Measurements from ENCODE around the gene PTGES.
"Not testable (repeated sequence)": the region's sequence is repeated elsewhere in the genome, so short reads cannot be mapped to it uniquely, and the experiment has no call there.

PTGES gene, protein sequence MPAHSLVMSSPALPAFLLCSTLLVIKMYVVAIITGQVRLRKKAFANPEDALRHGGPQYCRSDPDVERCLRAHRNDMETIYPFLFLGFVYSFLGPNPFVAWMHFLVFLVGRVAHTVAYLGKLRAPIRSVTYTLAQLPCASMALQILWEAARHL

DNA sequence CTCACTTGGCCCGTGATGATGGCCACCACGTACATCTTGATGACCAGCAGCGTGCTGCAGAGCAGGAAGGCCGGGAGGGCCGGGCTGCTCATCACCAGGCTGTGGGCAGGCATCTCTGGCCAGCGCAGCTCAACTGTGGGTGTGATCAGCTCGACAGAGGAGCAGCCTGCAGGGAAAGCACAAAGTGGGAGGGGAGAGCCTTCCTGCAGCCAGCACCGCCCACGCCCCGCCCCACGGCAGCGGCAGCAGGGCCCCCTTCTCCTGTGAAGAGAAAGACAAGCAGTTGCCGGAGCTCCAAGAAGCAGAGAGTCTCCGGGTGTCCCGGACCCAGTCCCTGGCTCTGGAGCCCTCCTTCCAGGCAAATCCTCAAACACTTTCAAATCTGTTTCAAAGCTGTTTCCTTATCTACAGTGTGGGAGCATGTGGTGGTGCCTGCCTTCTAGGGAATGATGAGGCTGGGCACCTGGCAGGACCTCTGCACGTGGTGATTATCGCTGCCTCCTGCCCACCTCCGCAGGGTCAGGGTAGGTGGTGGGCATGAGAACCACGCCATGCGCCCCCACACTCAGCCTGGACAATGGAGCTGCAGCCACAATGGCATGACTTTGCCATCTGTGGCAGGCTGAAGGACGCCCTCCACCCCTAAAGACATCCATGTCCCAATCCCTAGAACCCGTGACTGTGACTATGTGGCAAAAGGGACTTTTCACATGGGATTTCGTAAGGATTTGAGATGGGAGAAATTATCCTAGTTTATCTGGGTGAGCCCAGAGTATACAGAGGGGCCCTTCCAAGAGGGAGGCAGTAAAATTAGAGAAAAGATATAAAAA is at the start of gene PTGES:
PTGES (minus strand) TSS at position 143 of the 830 bp plus-strand sequence; CDS start at position 113, 30 bp downstream.
- DNase-seq, result no peak

DNA sequence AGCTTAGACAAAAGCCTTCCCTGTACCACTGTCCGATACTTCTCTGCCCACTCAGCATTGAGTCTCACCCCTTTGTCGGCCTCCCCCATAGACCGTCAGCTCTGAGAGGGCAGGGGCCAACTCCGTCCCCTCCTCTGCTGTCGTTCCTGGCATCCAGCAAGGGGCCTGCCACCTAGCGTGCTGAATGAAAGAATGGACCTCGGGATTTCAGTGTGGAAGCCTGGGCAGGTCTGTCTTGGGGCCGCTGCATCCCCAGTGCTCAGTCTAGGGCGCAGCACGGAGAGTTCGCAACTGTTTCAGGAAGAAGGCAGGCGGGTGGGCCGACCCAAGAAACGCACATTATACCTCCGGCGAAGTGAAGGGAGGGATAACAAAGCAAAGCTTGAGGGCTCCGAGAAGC is 48.7 kb upstream of the PTGES start:
- no peak for DNase-seq

DNA sequence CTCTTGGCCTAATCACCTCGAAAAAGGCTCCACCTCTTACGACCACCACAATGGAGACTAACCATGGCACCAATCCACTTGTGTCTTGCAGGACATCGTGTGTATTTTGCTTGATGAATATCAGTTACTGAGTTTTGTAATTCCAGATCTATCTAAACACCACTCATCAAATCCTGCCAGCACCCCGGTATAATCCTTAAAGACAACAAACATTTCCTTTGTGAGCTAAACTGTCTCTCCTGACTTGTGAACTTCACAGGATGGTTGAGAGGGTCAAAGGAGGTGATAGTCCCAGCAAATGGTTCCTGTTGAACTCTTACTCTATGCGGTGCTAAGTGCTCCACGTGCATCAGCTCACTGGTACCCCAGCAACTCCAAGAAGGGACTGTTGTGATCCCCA is 46.1 kb upstream of the PTGES start:
- DNase-seq, result no peak

DNA sequence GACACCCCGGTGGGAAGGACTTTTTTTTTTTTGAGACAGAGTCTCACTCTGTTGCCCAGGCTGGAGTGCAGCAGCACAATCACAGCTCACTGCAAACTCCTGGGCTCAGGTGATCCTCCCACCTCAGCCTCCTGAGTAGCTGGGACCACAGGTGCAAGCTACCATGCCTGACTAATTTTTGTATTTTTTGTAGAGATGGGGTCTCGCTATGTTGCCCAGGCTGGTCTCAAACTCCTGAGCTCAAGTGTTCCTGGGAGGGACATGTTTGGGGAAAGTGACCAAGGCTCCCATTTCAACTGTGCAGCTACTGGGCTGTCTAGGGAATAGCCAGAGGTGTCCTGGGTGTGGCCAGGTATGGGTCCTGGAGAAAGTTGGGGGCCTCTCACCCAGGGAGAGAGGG is 43.2 kb upstream of the PTGES start:
- not testable (repeated sequence) for DNase-seq

DNA sequence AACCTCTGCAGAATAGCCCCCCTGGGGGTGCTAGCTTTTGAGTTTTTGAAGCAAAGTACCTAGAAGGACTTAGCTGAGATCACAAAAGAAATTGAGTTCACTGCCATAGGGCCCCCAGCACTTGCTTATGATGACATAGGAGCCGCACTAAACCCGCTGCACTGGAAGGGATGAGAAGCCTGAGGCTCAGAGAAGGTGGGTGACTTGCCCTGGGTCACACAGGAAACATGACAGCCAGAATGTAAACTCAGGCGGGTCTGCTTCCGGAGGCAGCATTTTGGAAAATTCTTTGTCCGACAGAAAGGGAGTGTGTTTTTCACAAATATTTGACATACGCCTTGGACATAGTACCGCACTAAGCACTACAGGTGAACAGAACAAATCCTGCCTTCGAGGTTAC is 41.7 kb upstream of the PTGES start:
- no peak for DNase-seq

- DNase-seq, result no peak
Measured at GRCh38 chr9:129786481-129786880, 33.6 kb upstream of the PTGES start.

- no peak for DNase-seq
Measured at GRCh38 chr9:129785866-129786265, 33.0 kb upstream of the PTGES start.

DNA sequence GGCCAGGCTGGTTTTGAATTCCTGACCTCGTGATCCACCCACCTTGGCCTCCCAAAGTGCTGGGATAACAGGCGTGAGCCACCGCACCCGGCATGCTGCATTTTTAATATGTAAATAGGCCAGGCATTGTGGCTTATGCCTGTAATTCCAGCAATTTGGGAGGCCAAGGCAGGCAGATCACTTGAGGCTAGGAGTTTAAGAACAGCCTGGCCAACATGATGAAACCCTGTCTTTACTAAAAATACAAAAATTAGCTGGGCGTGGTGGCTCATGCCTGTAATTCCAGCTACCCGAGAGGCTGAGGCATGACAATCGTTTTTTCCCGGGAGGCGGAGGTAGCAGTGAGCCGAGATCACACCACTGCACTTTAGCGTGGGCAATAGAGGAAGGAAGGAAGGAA is 32.1 kb upstream of the PTGES start:
- DNase-seq, result not testable (repeated sequence)

- no peak for DNase-seq
Measured at GRCh38 chr9:129783516-129784361, 30.9 kb upstream of the PTGES start.

- no peak for DNase-seq
Measured at GRCh38 chr9:129781981-129782380, 29.1 kb upstream of the PTGES start.

GRCh38 chr9:129781131-129781530 is 28.3 kb upstream of the PTGES start:
- DNase-seq, result no peak

GRCh38 chr9:129779560-129780190 is 26.8 kb upstream of the PTGES start:
- DNase-seq, result no peak

GRCh38 chr9:129778469-129778868 is 25.6 kb upstream of the PTGES start:
- no peak for DNase-seq

GRCh38 chr9:129777769-129778130 is 24.9 kb upstream of the PTGES start:
- no peak for DNase-seq

GRCh38 chr9:129776938-129777768 is 24.3 kb upstream of the PTGES start:
- DNase-seq, result no peak

- DNase-seq, result no peak
Measured at GRCh38 chr9:129776566-129776937, 23.7 kb upstream of the PTGES start.

GRCh38 chr9:129776096-129776495 is 23.3 kb upstream of the PTGES start:
- not testable (repeated sequence) for DNase-seq

DNA sequence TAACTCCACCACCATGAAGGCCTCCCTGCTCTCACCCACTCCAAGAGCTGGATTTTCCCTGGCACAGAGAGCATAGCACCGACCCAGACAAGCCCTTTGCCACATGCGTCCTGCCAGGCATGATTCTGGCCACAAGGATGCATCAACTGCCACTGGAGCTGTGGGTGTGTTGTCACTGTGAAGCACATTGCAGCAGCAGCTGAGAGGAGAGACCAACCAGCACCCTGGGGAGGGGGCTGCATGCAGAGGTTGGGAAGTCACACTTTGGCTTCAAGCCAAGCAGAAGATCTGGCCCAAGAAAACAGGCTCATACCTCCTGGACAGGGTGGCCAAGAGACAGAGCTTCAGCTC is 22.6 kb upstream of the PTGES start:
- DNase-seq, result no peak

- no peak for DNase-seq
Measured at GRCh38 chr9:129774791-129775447, 22.1 kb upstream of the PTGES start.

DNA sequence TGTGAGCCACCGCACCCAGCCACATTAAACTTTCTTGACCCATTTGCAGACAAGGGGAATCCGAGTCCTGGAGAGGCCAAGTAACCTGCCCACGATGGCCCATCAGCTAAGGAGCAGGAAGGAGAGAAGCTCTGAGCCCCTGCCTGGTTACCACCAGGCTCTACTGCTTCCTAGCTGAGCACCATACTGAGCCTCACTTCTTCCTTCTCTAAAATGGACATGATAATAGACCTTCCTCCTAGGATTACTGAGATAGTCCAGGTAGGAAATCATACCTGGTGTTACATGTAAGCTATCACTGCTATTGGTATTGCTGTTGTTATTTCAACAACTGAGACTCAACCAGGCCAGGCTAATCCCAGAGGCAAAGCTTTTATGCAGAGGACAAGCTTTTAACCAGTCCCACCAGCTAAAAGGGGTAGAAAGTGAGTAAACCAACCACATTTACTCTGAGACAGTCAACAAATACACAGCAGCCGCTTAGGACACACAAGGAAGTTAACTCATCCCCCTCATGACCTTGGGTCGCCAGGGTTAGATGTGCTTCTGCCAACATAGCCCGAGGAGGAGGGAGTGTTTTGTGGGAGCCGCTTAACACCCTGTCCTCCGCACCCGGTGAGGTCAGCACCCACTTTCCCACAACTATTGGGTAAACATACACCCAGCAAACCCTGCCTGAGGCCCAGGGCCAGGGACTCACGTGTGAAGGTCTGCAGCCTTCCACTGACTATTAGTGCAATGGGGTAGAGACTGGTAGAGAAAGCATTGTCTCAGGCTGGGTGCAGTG is 20.6 kb upstream of the PTGES start:
- DNase-seq, result no peak

GRCh38 chr9:129770741-129771140 is 17.9 kb upstream of the PTGES start:
- DNase-seq, result no peak
